ENCODE results near the gene TAF10.

DNA sequence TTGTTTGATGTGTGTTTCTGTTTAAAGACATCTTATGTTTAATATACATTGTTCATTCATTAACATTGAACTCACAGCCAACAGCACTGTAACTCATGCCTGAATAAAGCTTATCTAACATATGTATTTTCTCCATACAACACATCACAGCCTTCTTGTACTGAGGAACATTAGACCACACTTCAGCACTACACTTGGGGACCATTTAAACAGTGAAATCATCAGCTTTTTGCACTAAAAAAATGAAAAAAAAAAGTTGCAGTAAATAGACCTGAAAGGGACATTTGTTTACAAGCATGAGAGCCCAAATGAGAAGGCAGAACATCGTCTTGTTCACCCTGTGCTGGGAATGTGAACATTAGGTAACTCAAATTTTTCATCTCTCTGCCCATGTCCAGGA, 22.5 kb upstream of the TAF10 start:
- TF ChIP-seq, protein P1, sequence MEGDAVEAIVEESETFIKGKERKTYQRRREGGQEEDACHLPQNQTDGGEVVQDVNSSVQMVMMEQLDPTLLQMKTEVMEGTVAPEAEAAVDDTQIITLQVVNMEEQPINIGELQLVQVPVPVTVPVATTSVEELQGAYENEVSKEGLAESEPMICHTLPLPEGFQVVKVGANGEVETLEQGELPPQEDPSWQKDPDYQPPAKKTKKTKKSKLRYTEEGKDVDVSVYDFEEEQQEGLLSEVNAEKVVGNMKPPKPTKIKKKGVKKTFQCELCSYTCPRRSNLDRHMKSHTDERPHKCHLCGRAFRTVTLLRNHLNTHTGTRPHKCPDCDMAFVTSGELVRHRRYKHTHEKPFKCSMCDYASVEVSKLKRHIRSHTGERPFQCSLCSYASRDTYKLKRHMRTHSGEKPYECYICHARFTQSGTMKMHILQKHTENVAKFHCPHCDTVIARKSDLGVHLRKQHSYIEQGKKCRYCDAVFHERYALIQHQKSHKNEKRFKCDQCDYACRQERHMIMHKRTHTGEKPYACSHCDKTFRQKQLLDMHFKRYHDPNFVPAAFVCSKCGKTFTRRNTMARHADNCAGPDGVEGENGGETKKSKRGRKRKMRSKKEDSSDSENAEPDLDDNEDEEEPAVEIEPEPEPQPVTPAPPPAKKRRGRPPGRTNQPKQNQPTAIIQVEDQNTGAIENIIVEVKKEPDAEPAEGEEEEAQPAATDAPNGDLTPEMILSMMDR (IDR thresholded peaks at IDR 0.05; ENCODE audit: low read length): no peak
- TF ChIP-seq EZH2 (optimal IDR thresholded peaks at IDR 0.05; ENCODE audit: low read depth, low read length) (no peak), EZH2phosphoT487 (IDR thresholded peaks at IDR 0.05; ENCODE audit: low read length) (no peak)
